ENCODE data around the gene TRPC4AP.

The TRPC4AP gene

DNA sequence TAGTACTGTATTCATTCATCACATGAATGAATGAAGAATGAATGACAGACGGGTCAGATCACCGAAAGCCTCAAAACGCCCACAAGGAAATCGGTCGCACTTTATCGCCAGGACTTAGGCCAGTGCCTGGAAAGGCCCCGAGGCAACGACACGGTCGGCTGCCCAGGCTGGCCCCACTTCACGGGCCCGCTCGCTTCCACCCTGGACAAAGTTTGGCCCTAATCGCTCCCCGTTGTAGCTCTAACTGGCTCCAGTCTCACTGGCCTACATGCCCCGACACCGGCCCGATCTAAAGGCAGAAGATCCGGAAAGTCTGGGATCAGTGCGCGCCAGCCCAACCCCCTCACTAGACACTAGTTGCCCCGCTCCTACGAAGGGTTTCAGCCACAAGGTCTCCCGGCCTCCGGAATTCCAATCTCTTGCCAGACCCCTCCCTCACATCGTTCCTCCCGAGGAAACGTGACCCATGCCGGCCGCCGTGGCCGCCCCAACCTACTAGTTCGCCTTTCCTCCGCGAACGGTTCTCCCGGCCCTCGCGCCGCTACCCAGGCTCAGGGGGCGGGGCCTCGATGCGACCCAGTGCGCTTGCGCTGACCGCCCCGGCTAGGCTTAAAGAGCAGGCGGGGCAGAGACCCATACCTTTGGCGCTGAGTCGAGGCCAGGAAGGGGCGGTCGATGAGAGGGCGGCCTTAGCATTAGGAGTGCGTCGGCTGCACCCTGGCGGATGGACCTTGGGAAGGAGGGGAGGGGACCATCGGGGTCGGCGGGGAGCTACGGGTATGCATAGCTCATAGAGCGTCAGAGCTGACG lies 137.2 kb downstream of the TRPC4AP start, which contains the start of the genes GSS and MYH7B:
Gene GSS, minus strand, starts transcription at position 576 of the 810 bp plus-strand sequence. CDS start 3,954 bp downstream, outside the sequence.
Gene MYH7B, plus strand, starts transcription at position 638 of the 810 bp plus-strand sequence. CDS start 22,138 bp downstream, outside the sequence.
- peak within 1 kb of the TSS; percentile 81 for H2AFZ ChIP-seq (ENCODE audit: low read depth, low read length)
- no peaks in the 10 kb centered on the region for H3K27me3 ChIP-seq (ENCODE audit: insufficient read depth, low read length)
- H3K4me1 ChIP-seq (ENCODE audit: insufficient read depth, low read length), result peaks cover 11% of the 10 kb centered on the region
- peaks cover 2% of the 10 kb centered on the region for H3K9me3 ChIP-seq (ENCODE audit: low read length)
- no peaks in the 10 kb centered on the region for H3K36me3 ChIP-seq (ENCODE audit: insufficient read depth, low read length)
- H3K4me3 ChIP-seq (ENCODE audit: low read length), result peak within 1 kb of the TSS; percentile 80

GRCh38 chr20:34954904-34955230 lies 137.7 kb downstream of the TRPC4AP start:
- peaks cover 11% of the 10 kb centered on the region for H3K4me1 ChIP-seq (ENCODE audit: insufficient read depth, low read length)
- H3K9me3 ChIP-seq (ENCODE audit: low read length), result peaks cover 2% of the 10 kb centered on the region
- H3K4me3 ChIP-seq (ENCODE audit: low read length), result peak overlapping the region; percentile 80
- H3K27me3 ChIP-seq (ENCODE audit: insufficient read depth, low read length), result no peaks in the 10 kb centered on the region
- H2AFZ ChIP-seq (ENCODE audit: low read depth, low read length), result peak overlapping the region; percentile 81
- H3K36me3 ChIP-seq (ENCODE audit: insufficient read depth, low read length), result peaks cover 1% of the 10 kb centered on the region

- H3K4me1 ChIP-seq (ENCODE audit: insufficient read depth, low read length), result peaks cover 11% of the 10 kb centered on the region
- peaks cover 9% of the 10 kb centered on the region for H3K36me3 ChIP-seq (ENCODE audit: insufficient read depth, low read length)
- no peak overlapping the region for H2AFZ ChIP-seq (ENCODE audit: low read depth, low read length)
- H3K4me3 ChIP-seq (ENCODE audit: low read length), result no peak overlapping the region
- H3K27me3 ChIP-seq (ENCODE audit: insufficient read depth, low read length), result no peaks in the 10 kb centered on the region
- H3K9me3 ChIP-seq (ENCODE audit: low read length), result peaks cover 2% of the 10 kb centered on the region
Observed at GRCh38 chr20:34953960-34954359, 138.6 kb downstream of the TRPC4AP start.

DNA sequence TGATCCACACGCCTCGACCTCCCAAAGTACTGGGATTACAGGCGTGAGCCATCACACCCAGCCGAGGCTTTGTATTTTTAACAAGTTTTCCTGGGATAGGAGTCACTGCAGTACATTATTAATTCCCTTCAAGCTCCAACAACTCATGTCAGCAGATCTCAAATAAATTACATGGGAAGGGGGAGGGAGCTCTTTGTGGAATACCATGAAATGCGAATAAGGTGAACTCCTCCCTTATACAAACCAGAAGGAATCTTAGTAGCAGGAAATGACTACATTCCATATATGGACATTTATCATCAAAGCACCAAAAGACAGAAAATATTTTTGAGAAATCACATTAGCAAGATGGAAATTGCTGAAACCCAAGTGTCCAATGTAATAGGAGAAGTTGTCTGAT lies 139.9 kb downstream of the TRPC4AP start:
- H3K9me3 ChIP-seq (ENCODE audit: low read length), result peaks cover 2% of the 10 kb centered on the region
- H2AFZ ChIP-seq (ENCODE audit: low read depth, low read length), result no peak overlapping the region
- no peaks in the 10 kb centered on the region for H3K27me3 ChIP-seq (ENCODE audit: insufficient read depth, low read length)
- H3K4me1 ChIP-seq (ENCODE audit: insufficient read depth, low read length), result peaks cover 11% of the 10 kb centered on the region
- peaks cover 11% of the 10 kb centered on the region for H3K36me3 ChIP-seq (ENCODE audit: insufficient read depth, low read length)
- no peak overlapping the region for H3K4me3 ChIP-seq (ENCODE audit: low read length)

Data from neuron (in vitro differentiated cells).